Tibial artery (tissue), 4 donors: ENCODE results near the gene COBLL1.

Source experiments
- DNase-seq, 2 donors: peaks; one replicate each; pipeline ENCODE4 v3.0.0-alpha.2; 2019
- H3K27ac ChIP-seq, 2 donors: fragments of 200-600 bp; sonication (generic) in 1 of 2; 1 replicate in 1 of 2; 2 replicates in 1 of 2; pipeline ENCODE4 v1.5.1; 2018 to 2019; ENCODE audit warnings: mild to moderate bottlenecking in 1 of 2
- H3K27me3 ChIP-seq, 2 donors: fragments of 200-600 bp; sonication (generic) in 1 of 2; one replicate each; pipeline versions ENCODE4 v1.5.1 to v1.6.0; 2016 to 2019
- H3K36me3 ChIP-seq, 3 donors: fragments of 200-600 bp; sonication (generic) in 2 of 3; one replicate each; pipeline ENCODE4 v1.5.1; 2016 to 2019; ENCODE audit warnings: mild to moderate bottlenecking in 2 of 3
- H3K4me1 ChIP-seq, 4 donors: fragments of 200-600 bp; sonication (generic) in 2 of 4; 1 replicate in 3 of 4; 2 replicates in 1 of 4; pipeline ENCODE4 v1.5.1; 2016 to 2019
- H3K4me3 ChIP-seq, 2 donors: fragments of 200-600 bp; sonication (generic) in 1 of 2; 1 replicate in 1 of 2; 2 replicates in 1 of 2; pipeline ENCODE4 v1.5.1; 2018 to 2019; ENCODE audit warnings: mild to moderate bottlenecking in 2 of 2
- H3K9me3 ChIP-seq, 3 donors: fragments of 200-600 bp; sonication (generic) in 1 of 3; one replicate each; pipeline ENCODE4 v1.5.1; 2016 to 2019
- intact Hi-C: fragments of 100-400 bp; cut with DNase I; formaldehyde crosslinking; loops from one replicate; pipeline ENCODE4 v1.15.0; 2023; ENCODE audit warnings: low total_unique reads
- TF ChIP-seq, protein P1 (sequence below), 2 experiments: fragments of 200-600 bp in 1 of 2; fragments of 450-650 bp in 1 of 2; IDR thresholded peaks; one replicate each; pipeline ENCODE4 v1.5.1; 2017 to 2019; ENCODE audit warnings: antibody characterized with exemption in 2 of 2, mild to moderate bottlenecking in 1 of 2, moderate library complexity in 1 of 2

Gene COBLL1

DNA sequence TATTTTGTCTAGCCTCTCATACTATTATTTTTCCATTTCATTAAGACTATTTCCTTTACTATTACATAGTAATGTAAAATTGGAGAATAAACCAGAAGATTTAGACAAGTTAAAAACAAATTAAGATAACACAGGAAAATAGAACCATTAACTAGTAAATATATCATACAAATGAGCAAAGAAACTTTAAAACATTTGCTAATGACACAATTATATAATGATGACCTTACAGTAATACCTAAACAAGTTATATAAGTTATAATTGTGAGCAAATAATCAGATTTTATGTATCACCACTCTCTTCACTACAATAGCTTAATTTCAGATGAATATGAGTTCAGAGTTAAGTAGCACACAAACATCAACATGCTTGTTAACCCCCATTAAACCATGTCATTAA lies 147.8 kb downstream of the COBLL1 start:
- Histone ChIP-seq H3K9me3 (no peaks in the 10 kb centered on the region), H3K27me3 (no peaks in the 10 kb centered on the region), H3K36me3 (peaks cover 40 to 65% (median 58%) of the 10 kb centered on the region in 3 donors), H3K27ac (no peak overlapping the region), H3K4me3 (no peak overlapping the region), H3K4me1 (peaks cover 0 to 19% (median 0%) of the 10 kb centered on the region in 4 donors)
- TF ChIP-seq, protein P1, sequence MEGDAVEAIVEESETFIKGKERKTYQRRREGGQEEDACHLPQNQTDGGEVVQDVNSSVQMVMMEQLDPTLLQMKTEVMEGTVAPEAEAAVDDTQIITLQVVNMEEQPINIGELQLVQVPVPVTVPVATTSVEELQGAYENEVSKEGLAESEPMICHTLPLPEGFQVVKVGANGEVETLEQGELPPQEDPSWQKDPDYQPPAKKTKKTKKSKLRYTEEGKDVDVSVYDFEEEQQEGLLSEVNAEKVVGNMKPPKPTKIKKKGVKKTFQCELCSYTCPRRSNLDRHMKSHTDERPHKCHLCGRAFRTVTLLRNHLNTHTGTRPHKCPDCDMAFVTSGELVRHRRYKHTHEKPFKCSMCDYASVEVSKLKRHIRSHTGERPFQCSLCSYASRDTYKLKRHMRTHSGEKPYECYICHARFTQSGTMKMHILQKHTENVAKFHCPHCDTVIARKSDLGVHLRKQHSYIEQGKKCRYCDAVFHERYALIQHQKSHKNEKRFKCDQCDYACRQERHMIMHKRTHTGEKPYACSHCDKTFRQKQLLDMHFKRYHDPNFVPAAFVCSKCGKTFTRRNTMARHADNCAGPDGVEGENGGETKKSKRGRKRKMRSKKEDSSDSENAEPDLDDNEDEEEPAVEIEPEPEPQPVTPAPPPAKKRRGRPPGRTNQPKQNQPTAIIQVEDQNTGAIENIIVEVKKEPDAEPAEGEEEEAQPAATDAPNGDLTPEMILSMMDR (IDR thresholded peaks at IDR 0.05), result no peak
- intact Hi-C loops, result no loop called here
- no peak for DNase-seq

DNA sequence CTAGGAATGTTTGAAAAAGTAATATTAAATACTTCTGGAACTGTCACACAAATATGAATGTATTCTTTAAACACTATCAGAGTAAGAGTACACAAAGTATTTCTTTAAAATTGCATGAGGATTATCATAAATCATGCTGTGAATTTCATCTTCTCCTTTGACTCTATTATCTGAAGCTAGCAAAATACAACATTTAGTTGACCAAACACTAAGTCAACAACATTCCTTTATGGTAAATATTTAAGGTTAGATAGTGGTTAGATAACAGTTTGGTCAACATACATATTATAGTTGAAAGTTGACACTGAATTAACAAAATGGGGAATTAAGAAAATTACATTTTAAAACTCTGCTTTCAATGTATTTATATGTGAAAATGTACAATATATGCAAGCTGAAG lies 148.2 kb downstream of the COBLL1 start:
- intact Hi-C loops, result no loop called here
- DNase-seq, result no peak
- H3K36me3 ChIP-seq, result peaks cover 41 to 65% (median 58%) of the 10 kb centered on the region in 3 donors
- TF ChIP-seq, protein P1 (IDR thresholded peaks at IDR 0.05), result no peak
- H3K27me3 ChIP-seq, result no peaks in the 10 kb centered on the region
- H3K4me1 ChIP-seq, result peaks cover 0 to 19% (median 0%) of the 10 kb centered on the region in 4 donors
- H3K9me3 ChIP-seq, result no peaks in the 10 kb centered on the region
- no peak overlapping the region for H3K27ac ChIP-seq
- H3K4me3 ChIP-seq, result no peak overlapping the region

DNA sequence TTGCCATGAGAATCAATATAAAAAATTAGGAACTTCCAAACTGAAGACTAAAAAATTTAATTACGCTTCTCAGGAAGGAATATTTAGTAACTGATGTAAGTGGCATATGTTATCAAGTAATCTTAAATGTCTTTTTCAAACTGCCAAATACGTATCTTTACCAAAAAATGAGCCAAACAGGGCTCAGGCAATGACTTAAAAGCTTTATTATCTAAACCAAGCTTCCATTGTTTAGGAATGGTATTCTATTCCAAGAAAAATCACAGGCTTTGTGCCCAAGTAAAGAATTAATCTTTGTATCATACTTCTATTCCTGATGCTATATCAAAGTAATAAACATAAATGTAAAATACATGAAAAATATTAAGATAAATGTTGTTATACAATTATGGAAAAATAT lies 148.7 kb downstream of the COBLL1 start:
- peaks cover 43 to 68% (median 59%) of the 10 kb centered on the region in 3 donors for H3K36me3 ChIP-seq
- no peak overlapping the region for H3K27ac ChIP-seq
- peaks cover 0 to 19% (median 0%) of the 10 kb centered on the region in 4 donors for H3K4me1 ChIP-seq
- no peaks in the 10 kb centered on the region for H3K9me3 ChIP-seq
- no peak overlapping the region for H3K4me3 ChIP-seq
- H3K27me3 ChIP-seq, result no peaks in the 10 kb centered on the region
- no peak for DNase-seq
- intact Hi-C loops, result no loop called here
- TF ChIP-seq, protein P1 (IDR thresholded peaks at IDR 0.05), result no peak

DNA sequence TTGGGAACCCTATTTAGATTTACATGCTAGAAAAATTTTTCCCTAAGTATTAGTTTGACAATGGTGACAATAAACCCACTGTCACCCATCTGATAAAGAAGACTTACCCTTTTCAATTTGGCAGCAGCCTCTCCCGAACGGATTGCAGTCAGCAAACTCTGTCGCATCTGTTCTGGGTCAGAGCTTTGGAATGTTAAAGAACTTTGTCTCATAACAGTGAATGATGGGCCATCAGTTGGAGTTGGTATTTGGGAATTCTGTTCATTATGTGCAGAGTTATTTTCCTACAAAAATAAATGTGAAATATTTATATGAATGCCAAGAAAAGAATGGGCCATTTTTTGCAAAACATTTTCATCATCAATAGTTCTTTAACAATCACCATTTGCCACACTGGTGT lies 149.5 kb downstream of the COBLL1 start:
- TF ChIP-seq, protein P1 (IDR thresholded peaks at IDR 0.05), result no peak
- H3K27ac ChIP-seq, result no peak overlapping the region
- intact Hi-C loops, result no loop called here
- no peak overlapping the region for H3K4me3 ChIP-seq
- peaks cover 51 to 76% (median 60%) of the 10 kb centered on the region in 3 donors for H3K36me3 ChIP-seq
- H3K9me3 ChIP-seq, result no peaks in the 10 kb centered on the region
- H3K4me1 ChIP-seq, result peaks cover 0 to 19% (median 0%) of the 10 kb centered on the region in 4 donors
- no peak for DNase-seq
- H3K27me3 ChIP-seq, result no peaks in the 10 kb centered on the region

DNA sequence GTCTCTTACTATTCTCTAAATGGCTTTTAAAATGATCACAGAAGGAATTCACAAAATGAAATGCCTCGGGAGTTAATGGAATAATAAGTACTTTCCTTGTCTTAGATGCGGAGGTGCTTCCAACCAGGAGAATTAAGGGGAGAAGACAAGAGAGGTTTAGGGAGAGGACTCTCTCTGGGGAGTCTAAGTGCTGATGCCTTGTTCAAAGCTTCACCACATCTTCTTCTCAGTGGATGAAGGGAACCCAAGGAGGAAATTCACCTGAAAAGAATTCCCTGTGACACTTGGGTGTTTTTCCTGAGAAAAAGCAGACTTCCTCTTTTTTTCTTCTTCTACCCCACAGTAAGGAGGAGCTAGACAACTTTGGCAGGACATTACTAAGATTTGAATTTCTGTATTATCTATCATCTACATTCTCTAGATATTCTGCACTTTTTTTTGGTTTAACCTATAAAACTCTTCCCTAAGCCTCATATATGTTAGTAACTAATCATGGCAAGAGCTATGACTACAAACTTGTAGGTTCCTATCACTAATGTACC lies 150.2 kb downstream of the COBLL1 start:
- no peaks in the 10 kb centered on the region for H3K9me3 ChIP-seq
- DNase-seq, result no peak
- H3K4me3 ChIP-seq, result no peak overlapping the region
- peaks cover 0 to 19% (median 0%) of the 10 kb centered on the region in 4 donors for H3K4me1 ChIP-seq
- H3K27ac ChIP-seq, result no peak overlapping the region
- H3K27me3 ChIP-seq, result no peaks in the 10 kb centered on the region
- intact Hi-C loops, result no loop called here
- TF ChIP-seq, protein P1 (IDR thresholded peaks at IDR 0.05), result no peak
- peaks cover 55 to 81% (median 65%) of the 10 kb centered on the region in 3 donors for H3K36me3 ChIP-seq
